ENCODE measurements around the gene TIMM10. TPM values are rescaled to one million over a fixed set of nuclear protein-coding genes. Genes with fewer than 3 reads are reported as not detected.

The TIMM10 gene
- total RNA-seq, 1 experiment from 2014 or later, result 152 TPM

DNA sequence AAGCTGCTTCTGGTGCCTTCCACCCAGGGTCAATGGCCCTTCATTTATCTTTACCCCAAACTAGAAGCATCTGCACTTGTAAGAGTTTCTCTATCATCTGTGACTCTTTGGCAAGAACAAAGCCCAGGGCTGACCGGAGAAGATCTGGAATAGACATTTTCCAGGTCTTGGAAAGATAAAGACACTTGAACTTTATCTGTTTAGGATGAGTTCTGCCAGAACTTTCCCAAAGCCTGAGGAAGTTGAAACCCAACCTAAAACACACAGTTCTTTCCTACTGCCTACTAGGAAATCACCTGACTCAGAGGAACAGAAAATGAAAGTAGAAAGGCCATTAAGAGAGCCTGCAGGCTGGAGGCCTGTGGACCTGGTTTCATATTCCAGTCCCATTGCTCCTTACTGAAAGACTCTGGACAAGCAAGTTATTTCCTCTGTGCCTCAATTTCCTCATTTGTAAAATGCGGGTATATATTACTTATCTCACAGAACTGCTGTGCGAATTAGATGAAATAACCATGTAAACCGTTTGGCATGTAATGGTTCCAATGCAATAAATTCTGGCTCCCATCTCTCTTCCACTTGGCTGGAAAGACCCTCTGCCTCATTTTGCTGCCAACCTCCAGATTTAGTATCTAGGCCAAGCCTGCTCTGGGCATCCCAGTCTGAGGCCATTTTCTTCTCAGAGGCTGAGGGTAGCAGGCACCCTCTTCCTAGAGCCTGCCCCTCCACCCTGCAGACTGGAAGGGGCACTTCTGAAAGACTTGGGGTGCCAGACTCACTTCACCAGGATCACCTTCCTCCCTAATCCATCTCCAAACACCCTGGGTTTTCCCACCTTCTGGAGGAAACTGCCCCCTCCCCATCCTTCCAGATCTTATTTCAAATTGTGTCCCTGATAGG, 35.7 kb upstream of the TIMM10 start:
- no peaks in the 10 kb centered on the region for H3K9me3 ChIP-seq (ENCODE audit: control insufficient read depth, insufficient read depth, low read depth, low read length)
- peak overlapping the region; percentile 52 to 68 for H3K4me3 ChIP-seq (ENCODE audit: low read depth in 2 of 2, low read length in 2 of 2)
- no peak for DNase-seq (ENCODE audit: low read depth, low spot score)
- H3K36me3 ChIP-seq (ENCODE audit: control insufficient read depth, insufficient read depth, low read length), result no peaks in the 10 kb centered on the region; the same call in 1 of the 2 replicates
- peak; percentile 35; the same call in 1 of the 2 replicates for ATAC-seq
- no TSS peak for BruUV-seq (replicated peaks)
- TF ChIP-seq POLR2AphosphoS5 (IDR thresholded peaks at IDR 0.05; ENCODE audit: low read depth, low read length) (no peak), SIN3A (IDR thresholded peaks at IDR 0.05; ENCODE audit: borderline replicate concordance, insufficient read depth, low read depth, low read length) (no peak), TCF7L2 (IDR thresholded peaks at IDR 0.05; ENCODE audit: low read depth, low read length) (no peak)
- TF ChIP-seq, protein P1, sequence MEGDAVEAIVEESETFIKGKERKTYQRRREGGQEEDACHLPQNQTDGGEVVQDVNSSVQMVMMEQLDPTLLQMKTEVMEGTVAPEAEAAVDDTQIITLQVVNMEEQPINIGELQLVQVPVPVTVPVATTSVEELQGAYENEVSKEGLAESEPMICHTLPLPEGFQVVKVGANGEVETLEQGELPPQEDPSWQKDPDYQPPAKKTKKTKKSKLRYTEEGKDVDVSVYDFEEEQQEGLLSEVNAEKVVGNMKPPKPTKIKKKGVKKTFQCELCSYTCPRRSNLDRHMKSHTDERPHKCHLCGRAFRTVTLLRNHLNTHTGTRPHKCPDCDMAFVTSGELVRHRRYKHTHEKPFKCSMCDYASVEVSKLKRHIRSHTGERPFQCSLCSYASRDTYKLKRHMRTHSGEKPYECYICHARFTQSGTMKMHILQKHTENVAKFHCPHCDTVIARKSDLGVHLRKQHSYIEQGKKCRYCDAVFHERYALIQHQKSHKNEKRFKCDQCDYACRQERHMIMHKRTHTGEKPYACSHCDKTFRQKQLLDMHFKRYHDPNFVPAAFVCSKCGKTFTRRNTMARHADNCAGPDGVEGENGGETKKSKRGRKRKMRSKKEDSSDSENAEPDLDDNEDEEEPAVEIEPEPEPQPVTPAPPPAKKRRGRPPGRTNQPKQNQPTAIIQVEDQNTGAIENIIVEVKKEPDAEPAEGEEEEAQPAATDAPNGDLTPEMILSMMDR (IDR thresholded peaks at IDR 0.05), result no peak
- TF ChIP-seq, protein P2, sequence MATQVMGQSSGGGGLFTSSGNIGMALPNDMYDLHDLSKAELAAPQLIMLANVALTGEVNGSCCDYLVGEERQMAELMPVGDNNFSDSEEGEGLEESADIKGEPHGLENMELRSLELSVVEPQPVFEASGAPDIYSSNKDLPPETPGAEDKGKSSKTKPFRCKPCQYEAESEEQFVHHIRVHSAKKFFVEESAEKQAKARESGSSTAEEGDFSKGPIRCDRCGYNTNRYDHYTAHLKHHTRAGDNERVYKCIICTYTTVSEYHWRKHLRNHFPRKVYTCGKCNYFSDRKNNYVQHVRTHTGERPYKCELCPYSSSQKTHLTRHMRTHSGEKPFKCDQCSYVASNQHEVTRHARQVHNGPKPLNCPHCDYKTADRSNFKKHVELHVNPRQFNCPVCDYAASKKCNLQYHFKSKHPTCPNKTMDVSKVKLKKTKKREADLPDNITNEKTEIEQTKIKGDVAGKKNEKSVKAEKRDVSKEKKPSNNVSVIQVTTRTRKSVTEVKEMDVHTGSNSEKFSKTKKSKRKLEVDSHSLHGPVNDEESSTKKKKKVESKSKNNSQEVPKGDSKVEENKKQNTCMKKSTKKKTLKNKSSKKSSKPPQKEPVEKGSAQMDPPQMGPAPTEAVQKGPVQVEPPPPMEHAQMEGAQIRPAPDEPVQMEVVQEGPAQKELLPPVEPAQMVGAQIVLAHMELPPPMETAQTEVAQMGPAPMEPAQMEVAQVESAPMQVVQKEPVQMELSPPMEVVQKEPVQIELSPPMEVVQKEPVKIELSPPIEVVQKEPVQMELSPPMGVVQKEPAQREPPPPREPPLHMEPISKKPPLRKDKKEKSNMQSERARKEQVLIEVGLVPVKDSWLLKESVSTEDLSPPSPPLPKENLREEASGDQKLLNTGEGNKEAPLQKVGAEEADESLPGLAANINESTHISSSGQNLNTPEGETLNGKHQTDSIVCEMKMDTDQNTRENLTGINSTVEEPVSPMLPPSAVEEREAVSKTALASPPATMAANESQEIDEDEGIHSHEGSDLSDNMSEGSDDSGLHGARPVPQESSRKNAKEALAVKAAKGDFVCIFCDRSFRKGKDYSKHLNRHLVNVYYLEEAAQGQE (IDR thresholded peaks at IDR 0.05; ENCODE audit: insufficient read depth in 1 of 2, low read depth in 2 of 2, low read length in 1 of 2), result no peak
- CTCF ChIA-PET, result interaction anchor here (2.2 to 3.5 kb wide), 2 partner anchors 74 to 78 kb away, joined by 12 to 31 read pairs; no protein-coding TSS in a partner anchor
- POLR2A ChIA-PET, result interaction anchor here (0.6 kb wide), 1 partner anchor 146 kb away, joined by 3 read pairs; the partner anchor contains the start of gene TMX2
- H3K27me3 ChIP-seq (ENCODE audit: control insufficient read depth, insufficient read depth, low read length), result no peaks in the 10 kb centered on the region
- peak overlapping the region; percentile 77 for H3K27ac ChIP-seq (ENCODE audit: low read length)
- H3K4me1 ChIP-seq (ENCODE audit: control insufficient read depth, insufficient read depth, low read length), result peaks cover 12% of the 10 kb centered on the region
- intact Hi-C loops (cut with micrococcal nuclease; ENCODE audit: unreplicated experiment), result loop anchor here (10.0 kb wide), 1 partner anchor 221 kb away; no protein-coding TSS in a partner anchor
- in situ Hi-C loops (cut with HindIII; ENCODE audit: low pct_unique_long_range_greater_than_20kb, low sequenced_read_pairs), result no loop called here

DNA sequence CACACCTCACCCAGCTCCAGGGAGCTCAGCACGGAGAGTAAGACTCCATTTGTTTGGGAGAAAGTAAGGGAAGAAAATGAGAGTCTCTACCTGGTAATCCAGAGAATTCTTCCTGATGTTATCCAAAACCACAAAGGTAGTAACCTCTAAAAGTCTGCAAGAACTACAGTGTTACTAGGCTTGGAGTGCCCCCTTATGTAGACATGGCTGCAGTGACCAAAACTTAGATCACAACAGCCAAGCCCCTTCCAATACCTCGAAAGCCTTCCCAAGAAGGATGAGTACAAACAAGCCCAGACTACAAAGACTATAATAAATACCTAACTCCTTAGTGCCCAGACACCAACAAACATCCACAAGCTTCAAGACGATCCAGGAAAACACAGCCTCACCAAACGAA, 32.0 kb upstream of the TIMM10 start:
- Histone ChIP-seq H3K4me1 (ENCODE audit: control insufficient read depth, insufficient read depth, low read length) (peaks cover 12% of the 10 kb centered on the region), H3K36me3 (ENCODE audit: control insufficient read depth, insufficient read depth, low read length) (no peaks in the 10 kb centered on the region), H3K27ac (ENCODE audit: low read length) (no peak overlapping the region), H3K27me3 (ENCODE audit: control insufficient read depth, insufficient read depth, low read length) (no peaks in the 10 kb centered on the region), H3K9me3 (ENCODE audit: control insufficient read depth, insufficient read depth, low read depth, low read length) (no peaks in the 10 kb centered on the region), H3K4me3 (ENCODE audit: low read depth in 2 of 2, low read length in 2 of 2) (no peak overlapping the region)
- ATAC-seq, result no peak; the same call in 1 of the 2 replicates
- no TSS peak for BruUV-seq (replicated peaks)
- ChIA-PET POLR2A (no interaction called here), CTCF (interaction anchor here (0.7 kb wide), 1 partner anchor 82 kb away, joined by 3 read pairs; no protein-coding TSS in a partner anchor)
- in situ Hi-C loops (cut with HindIII; ENCODE audit: low pct_unique_long_range_greater_than_20kb, low sequenced_read_pairs) (no loop called here), intact Hi-C loops (cut with micrococcal nuclease; ENCODE audit: unreplicated experiment) (loop anchor here (10.0 kb wide), 1 partner anchor 218 kb away; no protein-coding TSS in a partner anchor)
- TF ChIP-seq POLR2AphosphoS5 (IDR thresholded peaks at IDR 0.05; ENCODE audit: low read depth, low read length) (no peak), TCF7L2 (IDR thresholded peaks at IDR 0.05; ENCODE audit: low read depth, low read length) (no peak)
- TF ChIP-seq, protein P1 (IDR thresholded peaks at IDR 0.05), result no peak; the same call in 1 of the 2 replicates
- DNase-seq (ENCODE audit: low read depth, low spot score), result no peak
